K562 treated with DMSO at 1 percent for 48 hours (cell line): ENCODE data around the gene PGAP6. TPM values are rescaled to one million over a fixed set of nuclear protein-coding genes. Genes with fewer than 3 reads are reported as not detected.

Experiments
- total RNA-seq: library from RNA; unstranded; fragments of 300-600 nt; gene quantifications from 2 replicates; pipeline ENCODE4 v1.2.3, GENCODE V29; 2022; ENCODE audit warnings: low replicate concordance; ENCODE audit errors: extremely low read depth

The PGAP6 gene
- total RNA-seq: not detected in 2 replicates

GRCh38 chr16:381789-382717 lies at the start of gene PGAP6:
TSS of gene PGAP6 (minus strand) at chr16:381978. CDS start at chr16:381821, 157 bp downstream.

GRCh38 chr16:425082-425718 lies 43.4 kb upstream of the PGAP6 start, which contains the start of gene RAB11FIP3:
TSS of gene RAB11FIP3 (plus strand) at chr16:425649. CDS start at chr16:426007, 358 bp downstream.

GRCh38 chr16:401468-402348 lies 19.9 kb upstream of the PGAP6 start, which contains the start of gene DECR2:
TSS of gene DECR2 (plus strand) at chr16:401885. CDS start at chr16:401964, 79 bp downstream.

DNA sequence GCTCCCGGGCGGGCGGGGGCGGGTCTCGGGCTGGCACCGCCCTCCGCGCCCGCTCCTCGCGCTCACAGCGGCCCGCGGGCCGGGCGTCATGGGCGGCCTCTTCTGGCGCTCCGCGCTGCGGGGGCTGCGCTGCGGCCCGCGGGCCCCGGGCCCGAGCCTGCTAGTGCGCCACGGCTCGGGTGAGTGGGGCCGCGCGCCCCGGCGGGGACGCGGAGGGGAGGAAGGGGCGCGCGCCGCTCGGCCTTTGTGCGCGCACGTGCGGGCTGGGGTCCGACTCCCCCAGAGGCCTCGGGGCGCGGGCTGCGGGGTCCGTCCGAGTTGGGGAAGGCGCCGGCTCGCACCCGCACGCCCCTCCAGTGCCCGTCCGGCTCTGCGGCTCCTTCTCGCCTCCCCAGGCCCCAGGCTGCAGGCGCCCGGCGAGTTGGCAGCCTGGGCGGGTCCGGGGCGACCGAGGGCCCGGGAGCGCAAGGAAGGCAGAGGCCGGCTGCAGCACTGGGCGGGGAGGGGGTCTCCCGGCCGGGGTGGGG lies 15.4 kb upstream of the PGAP6 start, which contains the start of gene NME4:
Gene NME4 (plus strand): TSS at position 65 of the 527 bp plus-strand sequence. CDS start 24 bp downstream, at position 89.

DNA sequence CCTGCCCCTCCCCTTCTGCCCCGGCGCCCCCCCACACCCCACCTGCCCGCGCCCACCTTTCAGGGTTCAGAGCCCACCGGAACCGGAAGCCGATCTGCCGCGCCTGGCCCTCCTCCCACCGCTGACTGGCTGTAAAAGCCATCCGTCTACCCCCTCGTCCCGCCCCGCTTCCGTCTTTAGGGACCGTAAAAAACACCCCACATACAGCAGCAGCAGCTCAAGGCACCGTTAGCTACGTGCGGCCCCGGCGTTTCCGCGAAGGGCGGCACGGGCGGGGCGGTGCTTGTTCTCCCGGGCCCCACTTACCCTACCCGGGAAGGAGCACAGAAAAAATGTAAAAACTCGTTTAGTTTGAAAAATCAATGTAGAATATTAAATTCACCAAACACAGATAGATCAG lies 11.3 kb downstream of the PGAP6 start, which contains the start of gene MRPL28:
Gene MRPL28 (minus strand): TSS at position 96 of the 400 bp plus-strand sequence. CDS start 320 bp downstream, outside the sequence.

GRCh38 chr16:352547-353403 lies 29.0 kb downstream of the PGAP6 start, which contains the start of gene AXIN1:
TSS of gene AXIN1 (minus strand) at chr16:352723. CDS start at chr16:347025, 5,698 bp downstream.

Other genes starting within 250 kb of the PGAP6 start
- gene NPRL3, start 243.3 kb downstream of the PGAP6 start, total RNA-seq: not detected in 2 replicates
- not detected in 2 replicates for gene HBZ, start 229.3 kb downstream of the PGAP6 start, total RNA-seq
- gene HBM, start 216.0 kb downstream of the PGAP6 start, total RNA-seq: not detected in 2 replicates
- gene HBA2, start 209.1 kb downstream of the PGAP6 start, total RNA-seq: not detected in 2 replicates
- gene HBA1, start 205.3 kb downstream of the PGAP6 start, total RNA-seq: not detected in 2 replicates
- not detected in 2 replicates for gene HBQ1, start 201.5 kb downstream of the PGAP6 start, total RNA-seq
- not detected in 2 replicates for gene LUC7L, start 152.5 kb downstream of the PGAP6 start, total RNA-seq
- not detected in 2 replicates for gene FAM234A, start 147.2 kb downstream of the PGAP6 start, total RNA-seq
- not detected in 2 replicates for gene RGS11, start 106.0 kb downstream of the PGAP6 start, total RNA-seq
- not detected in 2 replicates for gene ARHGDIG, start 101.4 kb downstream of the PGAP6 start, total RNA-seq
- gene PDIA2, start 98.8 kb downstream of the PGAP6 start, total RNA-seq: not detected in 2 replicates
- not detected in 2 replicates for gene AXIN1, start 29.3 kb downstream of the PGAP6 start, total RNA-seq
- gene MRPL28, start 11.4 kb downstream of the PGAP6 start, total RNA-seq: not detected in 2 replicates
- gene NME4, start 15.2 kb upstream of the PGAP6 start, total RNA-seq: not detected in 2 replicates
- gene DECR2, start 19.9 kb upstream of the PGAP6 start, total RNA-seq: not detected in 2 replicates
- not detected in 2 replicates for gene RAB11FIP3, start 43.7 kb upstream of the PGAP6 start, total RNA-seq
- not detected in 2 replicates for gene CAPN15, start 145.7 kb upstream of the PGAP6 start, total RNA-seq
- gene PRR35, start 178.4 kb upstream of the PGAP6 start, total RNA-seq: not detected in 2 replicates
- not detected in 2 replicates for gene NHLRC4, start 185.0 kb upstream of the PGAP6 start, total RNA-seq
- gene PIGQ, start 188.0 kb upstream of the PGAP6 start, total RNA-seq: 359 TPM in 1 of 2 replicates, not detected in the other
- gene RAB40C, start 208.1 kb upstream of the PGAP6 start, total RNA-seq: not detected in 2 replicates
- not detected in 2 replicates for gene WFIKKN1, start 249.0 kb upstream of the PGAP6 start, total RNA-seq